ENCODE results near the gene KCND3. TPM values are rescaled to one million over a fixed set of nuclear protein-coding genes. Genes with fewer than 3 reads are reported as not detected.

Gene KCND3
- total RNA-seq, 4 donors from 2014 or later, result 0.35 to 4.1 (median 0.90) TPM

- DNase-seq, result no peak
- no peak overlapping the region for H3K4me3 ChIP-seq
- H3K4me1 ChIP-seq, result no peaks in the 10 kb centered on the region
- no peaks in the 10 kb centered on the region for H3K27me3 ChIP-seq
- no peak overlapping the region for H3K27ac ChIP-seq
- TF ChIP-seq, protein P1, sequence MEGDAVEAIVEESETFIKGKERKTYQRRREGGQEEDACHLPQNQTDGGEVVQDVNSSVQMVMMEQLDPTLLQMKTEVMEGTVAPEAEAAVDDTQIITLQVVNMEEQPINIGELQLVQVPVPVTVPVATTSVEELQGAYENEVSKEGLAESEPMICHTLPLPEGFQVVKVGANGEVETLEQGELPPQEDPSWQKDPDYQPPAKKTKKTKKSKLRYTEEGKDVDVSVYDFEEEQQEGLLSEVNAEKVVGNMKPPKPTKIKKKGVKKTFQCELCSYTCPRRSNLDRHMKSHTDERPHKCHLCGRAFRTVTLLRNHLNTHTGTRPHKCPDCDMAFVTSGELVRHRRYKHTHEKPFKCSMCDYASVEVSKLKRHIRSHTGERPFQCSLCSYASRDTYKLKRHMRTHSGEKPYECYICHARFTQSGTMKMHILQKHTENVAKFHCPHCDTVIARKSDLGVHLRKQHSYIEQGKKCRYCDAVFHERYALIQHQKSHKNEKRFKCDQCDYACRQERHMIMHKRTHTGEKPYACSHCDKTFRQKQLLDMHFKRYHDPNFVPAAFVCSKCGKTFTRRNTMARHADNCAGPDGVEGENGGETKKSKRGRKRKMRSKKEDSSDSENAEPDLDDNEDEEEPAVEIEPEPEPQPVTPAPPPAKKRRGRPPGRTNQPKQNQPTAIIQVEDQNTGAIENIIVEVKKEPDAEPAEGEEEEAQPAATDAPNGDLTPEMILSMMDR (IDR thresholded peaks at IDR 0.05), result no peak
- TF ChIP-seq POLR2A (IDR thresholded peaks at IDR 0.05), result no peak
- no peaks in the 10 kb centered on the region for H3K36me3 ChIP-seq
- H3K9me3 ChIP-seq, result no peaks in the 10 kb centered on the region
These were observed 197.7 kb downstream of the KCND3 start for GRCh38 chr1:111791776-111792175.

- H3K4me1 ChIP-seq, result no peaks in the 10 kb centered on the region
- TF ChIP-seq, protein P1 (IDR thresholded peaks at IDR 0.05), result peak in 1 of 6 experiments; percentile 4
- no peak for TF ChIP-seq POLR2A (IDR thresholded peaks at IDR 0.05)
- H3K36me3 ChIP-seq, result no peaks in the 10 kb centered on the region
- no peak overlapping the region for H3K27ac ChIP-seq
- no peak overlapping the region for H3K4me3 ChIP-seq
- no peaks in the 10 kb centered on the region for H3K9me3 ChIP-seq
- no peaks in the 10 kb centered on the region for H3K27me3 ChIP-seq
- no peak for DNase-seq
These were observed 199.7 kb downstream of the KCND3 start for GRCh38 chr1:111789666-111790316.

DNA sequence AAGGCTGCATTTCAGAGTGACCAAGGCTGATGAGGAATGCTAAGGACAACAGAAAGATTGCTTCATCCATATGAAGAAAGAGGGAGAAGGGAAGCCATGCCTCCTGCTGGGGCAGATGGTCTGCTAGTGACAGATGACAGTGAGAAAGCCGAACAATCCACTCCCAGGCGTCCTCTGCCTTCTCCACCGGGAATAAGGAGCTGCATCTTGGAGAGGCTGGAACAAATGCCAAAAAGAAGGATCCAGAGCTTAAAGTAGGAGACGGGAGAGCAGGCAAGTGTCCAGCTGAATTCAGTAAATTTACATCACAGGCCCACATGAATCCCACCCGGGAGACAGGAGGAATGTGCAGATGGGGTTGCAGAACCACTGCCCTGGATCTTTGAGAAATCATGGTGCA is 200.3 kb downstream of the KCND3 start:
- Histone ChIP-seq H3K27ac (no peak overlapping the region), H3K36me3 (no peaks in the 10 kb centered on the region), H3K4me3 (no peak overlapping the region), H3K4me1 (no peaks in the 10 kb centered on the region), H3K27me3 (no peaks in the 10 kb centered on the region), H3K9me3 (no peaks in the 10 kb centered on the region)
- TF ChIP-seq POLR2A (IDR thresholded peaks at IDR 0.05), result no peak
- TF ChIP-seq, protein P1 (IDR thresholded peaks at IDR 0.05), result no peak
- no peak for DNase-seq

DNA sequence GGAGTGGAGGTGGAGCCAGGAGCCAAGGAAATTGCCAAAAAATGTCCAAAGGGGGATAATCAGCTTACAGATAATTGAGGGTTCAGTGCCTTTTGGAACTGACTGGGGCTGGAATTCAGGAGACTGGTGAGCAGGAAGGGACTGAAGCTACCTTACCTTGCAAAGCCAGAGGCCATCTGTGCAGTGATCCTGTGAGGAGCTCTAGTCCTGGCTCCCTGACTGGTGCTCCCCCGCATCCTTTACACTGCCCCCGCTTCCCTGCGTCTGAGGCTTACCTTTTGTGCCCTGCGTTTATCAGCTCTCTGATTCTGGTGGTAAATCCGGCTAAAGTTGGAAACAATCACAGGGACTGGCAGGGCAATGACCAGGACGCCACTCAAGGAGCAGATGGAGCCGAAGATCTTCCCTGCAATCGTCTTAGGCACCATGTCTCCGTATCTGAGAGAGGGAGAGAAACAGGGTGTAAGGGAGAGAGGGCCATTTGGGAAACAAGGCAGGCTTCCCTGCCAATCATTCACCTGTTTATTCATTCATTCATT is 202.7 kb downstream of the KCND3 start:
- no peak for DNase-seq
- no peak overlapping the region for H3K4me3 ChIP-seq
- H3K27me3 ChIP-seq, result no peaks in the 10 kb centered on the region
- H3K9me3 ChIP-seq, result no peaks in the 10 kb centered on the region
- TF ChIP-seq POLR2A (IDR thresholded peaks at IDR 0.05), result no peak
- TF ChIP-seq, protein P1 (IDR thresholded peaks at IDR 0.05), result no peak
- no peaks in the 10 kb centered on the region for H3K4me1 ChIP-seq
- no peaks in the 10 kb centered on the region for H3K36me3 ChIP-seq
- no peak overlapping the region for H3K27ac ChIP-seq

- TF ChIP-seq, protein P1 (IDR thresholded peaks at IDR 0.05), result no peak
- no peak for TF ChIP-seq POLR2A (IDR thresholded peaks at IDR 0.05)
- no peak for DNase-seq
- H3K4me3 ChIP-seq, result no peak overlapping the region
- no peaks in the 10 kb centered on the region for H3K9me3 ChIP-seq
- no peaks in the 10 kb centered on the region for H3K27me3 ChIP-seq
- H3K4me1 ChIP-seq, result no peaks in the 10 kb centered on the region
- H3K36me3 ChIP-seq, result no peaks in the 10 kb centered on the region
- H3K27ac ChIP-seq, result no peak overlapping the region
These were observed 205.1 kb downstream of the KCND3 start for GRCh38 chr1:111784273-111784901.

Data from Peyer's patch (tissue), 4 donors.